ENCODE measurements around the gene EPN3. TPM values are rescaled to one million over a fixed set of nuclear protein-coding genes. Genes with fewer than 3 reads are reported as not detected.

EPN3 gene
- total RNA-seq, 3 donors from 2014 or later: 8.2 to 32.8 TPM; not detected in 1

DNA sequence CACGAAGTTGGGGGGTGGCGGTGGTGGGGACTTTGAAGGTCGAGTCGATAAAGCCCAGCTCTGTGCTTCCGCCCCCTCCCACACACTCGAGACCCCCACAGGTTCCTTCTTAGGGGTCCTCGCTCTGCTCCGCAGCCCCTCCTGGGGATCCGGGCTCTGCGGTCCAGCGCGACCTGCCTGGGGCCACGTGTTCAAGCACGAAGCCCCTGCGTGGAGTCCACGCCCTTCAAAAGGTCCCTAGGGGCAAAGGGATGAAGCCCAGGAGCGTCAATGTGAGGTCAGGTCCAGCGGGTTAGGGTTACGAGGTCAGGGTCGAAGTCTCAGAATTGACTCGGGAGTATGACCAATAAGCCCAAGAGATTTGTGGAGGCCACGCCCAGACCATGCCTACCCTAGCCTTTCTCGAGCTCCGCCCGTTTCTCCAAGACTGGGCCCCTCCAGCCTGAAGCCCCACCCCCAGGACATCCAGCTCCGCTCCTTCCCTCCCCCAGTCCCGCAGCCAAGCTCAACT, 27.2 kb downstream of the EPN3 start:
- no peaks in the 10 kb centered on the region for H3K9me3 ChIP-seq
- intact Hi-C loops (cut with DNase I; ENCODE audit: low total_unique reads): no loop called here
- TF ChIP-seq POLR2AphosphoS5 (IDR thresholded peaks at IDR 0.05) (no peak), POLR2A (IDR thresholded peaks at IDR 0.05) (no peak)
- TF ChIP-seq, protein P1, sequence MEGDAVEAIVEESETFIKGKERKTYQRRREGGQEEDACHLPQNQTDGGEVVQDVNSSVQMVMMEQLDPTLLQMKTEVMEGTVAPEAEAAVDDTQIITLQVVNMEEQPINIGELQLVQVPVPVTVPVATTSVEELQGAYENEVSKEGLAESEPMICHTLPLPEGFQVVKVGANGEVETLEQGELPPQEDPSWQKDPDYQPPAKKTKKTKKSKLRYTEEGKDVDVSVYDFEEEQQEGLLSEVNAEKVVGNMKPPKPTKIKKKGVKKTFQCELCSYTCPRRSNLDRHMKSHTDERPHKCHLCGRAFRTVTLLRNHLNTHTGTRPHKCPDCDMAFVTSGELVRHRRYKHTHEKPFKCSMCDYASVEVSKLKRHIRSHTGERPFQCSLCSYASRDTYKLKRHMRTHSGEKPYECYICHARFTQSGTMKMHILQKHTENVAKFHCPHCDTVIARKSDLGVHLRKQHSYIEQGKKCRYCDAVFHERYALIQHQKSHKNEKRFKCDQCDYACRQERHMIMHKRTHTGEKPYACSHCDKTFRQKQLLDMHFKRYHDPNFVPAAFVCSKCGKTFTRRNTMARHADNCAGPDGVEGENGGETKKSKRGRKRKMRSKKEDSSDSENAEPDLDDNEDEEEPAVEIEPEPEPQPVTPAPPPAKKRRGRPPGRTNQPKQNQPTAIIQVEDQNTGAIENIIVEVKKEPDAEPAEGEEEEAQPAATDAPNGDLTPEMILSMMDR (IDR thresholded peaks at IDR 0.05): no peak
- H3K27ac ChIP-seq: peak overlapping the region in 1 of 2 donors; percentile 92
- peaks cover 3 to 32% of the 10 kb centered on the region in 2 donors for H3K27me3 ChIP-seq
- H3K36me3 ChIP-seq: no peaks in the 10 kb centered on the region
- DNase-seq (ENCODE audit: low spot score in 2 of 2): peak in 1 of 2 donors; percentile 73
- peaks cover 0 to 9% of the 10 kb centered on the region in 2 donors for H3K4me1 ChIP-seq
- H3K4me3 ChIP-seq: peak overlapping the region; percentile 42 to 76 (median 68)

GRCh38 chr17:50560185-50560824, 27.8 kb downstream of the EPN3 start, which contains the start of gene CACNA1G:
TSS of gene CACNA1G (plus strand) at chr17:50560715. CDS start at chr17:50561460, 745 bp downstream.
- TF ChIP-seq POLR2AphosphoS5 (IDR thresholded peaks at IDR 0.05): no peak
- TF ChIP-seq, protein P1 (IDR thresholded peaks at IDR 0.05): no peak
- intact Hi-C loops (cut with DNase I; ENCODE audit: low total_unique reads): no loop called here
- Histone ChIP-seq H3K4me1 (peaks cover 0 to 9% of the 10 kb centered on the region in 2 donors), H3K36me3 (no peaks in the 10 kb centered on the region), H3K27ac (peak within 1 kb of the TSS; percentile 17 to 92), H3K27me3 (peaks cover 3 to 36% of the 10 kb centered on the region in 2 donors), H3K9me3 (no peaks in the 10 kb centered on the region), H3K4me3 (peak within 1 kb of the TSS; percentile 42 to 76 (median 68))
- peak; percentile 88 to 92 for DNase-seq (ENCODE audit: low spot score in 2 of 2)

GRCh38 chr17:50560931-50561745, 28.6 kb downstream of the EPN3 start:
- H3K4me1 ChIP-seq: peaks cover 0 to 9% of the 10 kb centered on the region in 2 donors

GRCh38 chr17:50561746-50562141, 29.2 kb downstream of the EPN3 start:
- Histone ChIP-seq H3K27me3 (peaks cover 3 to 45% of the 10 kb centered on the region in 2 donors), H3K27ac (peak overlapping the region in 1 of 2 donors; percentile 92), H3K4me3 (peak overlapping the region; percentile 42 to 76 (median 68)), H3K9me3 (no peaks in the 10 kb centered on the region), H3K4me1 (peaks cover 0 to 9% of the 10 kb centered on the region in 2 donors), H3K36me3 (no peaks in the 10 kb centered on the region)
- TF ChIP-seq POLR2A (IDR thresholded peaks at IDR 0.05): no peak
- DNase-seq (ENCODE audit: low spot score in 2 of 2): no peak
- intact Hi-C loops (cut with DNase I; ENCODE audit: low total_unique reads): loop anchor here (2.0 kb wide), 1 partner anchor 69 kb away; no protein-coding TSS in a partner anchor

More at GRCh38 chr17:50560931-50561745, 28.6 kb downstream of the EPN3 start:
- intact Hi-C loops (cut with DNase I; ENCODE audit: low total_unique reads): no loop called here
- DNase-seq (ENCODE audit: low spot score in 2 of 2): no peak
- peak overlapping the region; percentile 42 to 76 (median 68) for H3K4me3 ChIP-seq
- H3K27ac ChIP-seq: peak overlapping the region; percentile 17 to 92
- H3K36me3 ChIP-seq: no peaks in the 10 kb centered on the region
- no peaks in the 10 kb centered on the region for H3K9me3 ChIP-seq
- peaks cover 3 to 41% of the 10 kb centered on the region in 2 donors for H3K27me3 ChIP-seq
- TF ChIP-seq, protein P1 (IDR thresholded peaks at IDR 0.05): no peak

GRCh38 chr17:50562242-50563091, 29.9 kb downstream of the EPN3 start:
- Histone ChIP-seq H3K4me1 (peaks cover 0 to 9% of the 10 kb centered on the region in 2 donors), H3K27me3 (peaks cover 3 to 45% of the 10 kb centered on the region in 2 donors), H3K9me3 (no peaks in the 10 kb centered on the region), H3K27ac (peak overlapping the region in 1 of 2 donors; percentile 92), H3K4me3 (peak overlapping the region in 2 of 3 donors; percentile 68 to 76), H3K36me3 (no peaks in the 10 kb centered on the region)
- intact Hi-C loops (cut with DNase I; ENCODE audit: low total_unique reads): loop anchor here (2.0 kb wide), 1 partner anchor 68 kb away; no protein-coding TSS in a partner anchor
- TF ChIP-seq, protein P1 (IDR thresholded peaks at IDR 0.05): no peak
- TF ChIP-seq POLR2AphosphoS5 (IDR thresholded peaks at IDR 0.05): no peak
- no peak for TF ChIP-seq POLR2A (IDR thresholded peaks at IDR 0.05)
- no peak for DNase-seq (ENCODE audit: low spot score in 2 of 2)

Measured in breast epithelium (tissue), 4 donors.